Subcutaneous preadipocyte (primary cell): ENCODE measurements around the gene PRR4. TPM values are rescaled to one million over a fixed set of nuclear protein-coding genes. Genes with fewer than 3 reads are reported as not detected.

Experiments used
- small RNA-seq: library from RNA; depleted of rRNA; stranded (forward); fragments of <200 nt; gene quantifications from one replicate; pipeline ENCODE3, GENCODE V24; 2012
- total RNA-seq: library from RNA; depleted of rRNA; stranded (reverse); fragments of >200 nt; gene quantifications from 2 replicates; pipeline ENCODE4 v1.2.3, GENCODE V29; 2012

The PRR4 gene
- 2.2 and 3.9 TPM in 2 replicates for total RNA-seq

GRCh38 chr12:10849425-10849878 lies at the start of gene PRR4:
PRR4 (minus strand) TSS chr12:10849475; CDS start chr12:10849437, 38 bp downstream.

GRCh38 chr12:10884086-10884725 lies 34.9 kb upstream of the PRR4 start, which contains the start of gene PRH1:
PRH1 (minus strand) TSS chr12:10884255; CDS start chr12:10884217, 38 bp downstream.

GRCh38 chr12:10826258-10826657 lies 23.0 kb downstream of the PRR4 start, which contains the start of gene TAS2R10:
TAS2R10 (minus strand) TSS chr12:10826358; CDS start chr12:10826269, 89 bp downstream.

GRCh38 chr12:10810068-10810467 lies 39.2 kb downstream of the PRR4 start, which contains the start of gene TAS2R9:
TAS2R9 (minus strand) TSS chr12:10810168; CDS start chr12:10810075, 93 bp downstream.

DNA sequence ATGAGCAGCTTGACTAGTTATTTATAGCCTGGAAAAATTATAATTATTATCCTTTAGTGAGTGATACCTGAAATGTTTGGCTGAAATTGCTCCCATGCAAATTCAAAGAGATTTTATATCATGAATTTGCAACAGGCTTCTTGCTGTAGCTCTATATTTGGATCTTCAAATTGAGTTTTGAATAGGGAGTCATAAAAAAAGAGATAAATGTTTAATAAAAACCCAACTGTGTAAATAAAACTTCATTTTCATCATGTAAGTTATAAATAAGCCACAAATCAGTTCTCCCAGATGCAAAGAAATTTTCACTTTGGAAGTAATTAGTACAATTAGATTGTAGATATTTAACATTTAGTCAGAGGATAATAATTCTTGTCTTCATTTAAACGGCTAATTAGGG lies 42.1 kb downstream of the PRR4 start, which contains the start of gene TAS2R8:
TSS of gene TAS2R8 (minus strand) at position 101 of the 400 bp plus-strand sequence. CDS start 306 bp downstream, outside the sequence.

DNA sequence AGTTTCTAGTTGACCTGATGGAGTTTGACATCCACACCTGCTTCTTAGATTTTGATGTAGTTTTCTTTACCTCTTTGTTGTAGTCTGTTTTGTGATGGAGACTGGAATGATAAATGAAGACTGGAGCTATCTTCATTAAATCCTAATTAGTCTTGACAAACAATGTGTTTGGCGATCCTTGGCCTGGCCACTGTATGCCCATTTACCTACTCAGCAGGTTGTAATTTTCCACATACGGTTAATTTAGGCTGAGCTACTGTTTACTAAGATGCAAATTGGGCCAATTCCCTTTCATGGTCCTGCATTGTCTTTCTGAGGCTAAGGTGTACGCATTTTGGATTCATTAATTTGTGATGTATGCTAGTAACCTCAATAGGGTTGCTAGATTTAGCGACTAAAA lies 46.7 kb downstream of the PRR4 start, which contains the start of gene TAS2R7:
TSS of gene TAS2R7 (minus strand) at position 41 of the 400 bp plus-strand sequence. CDS start 57 bp downstream, outside the sequence.

Small RNA genes within 50 kb of the gene (small RNA-seq; reads per million reads assigned to genes)
- gene PRR4 = 0.19 reads per million

Other genes with a start within 250 kb of the PRR4 start
- 11.0 and 13.3 TPM in 2 replicates for gene MAGOHB, start 235.9 kb downstream of the PRR4 start, total RNA-seq
- gene STYK1, start 175.4 kb downstream of the PRR4 start, total RNA-seq = 0.59 TPM in 1 of 2 replicates, not detected in the other
- 165 and 196 TPM in 2 replicates for gene YBX3, start 126.2 kb downstream of the PRR4 start, total RNA-seq
- gene TAS2R7, start 46.8 kb downstream of the PRR4 start, total RNA-seq = not detected in 2 replicates
- under 0.01 TPM in 1 of 2 replicates, not detected in the other for gene TAS2R8, start 42.2 kb downstream of the PRR4 start, total RNA-seq
- gene TAS2R9, start 39.3 kb downstream of the PRR4 start, total RNA-seq = 0.20 TPM in 1 of 2 replicates, not detected in the other
- gene TAS2R10, start 23.1 kb downstream of the PRR4 start, total RNA-seq = 1.1 and 1.2 TPM in 2 replicates
- gene PRH1, start 34.8 kb upstream of the PRR4 start, total RNA-seq = 19.5 and 32.5 TPM in 2 replicates
- 1.8 and 2.2 TPM in 2 replicates for gene TAS2R13, start 60.1 kb upstream of the PRR4 start, total RNA-seq
- gene PRH2, start 79.8 kb upstream of the PRR4 start, total RNA-seq = not detected in 2 replicates
- 3.7 and 4.1 TPM in 2 replicates for gene TAS2R14, start 89.8 kb upstream of the PRR4 start, total RNA-seq
- gene TAS2R50, start 137.4 kb upstream of the PRR4 start, total RNA-seq = 2.6 and 3.7 TPM in 2 replicates
- gene TAS2R20, start 148.8 kb upstream of the PRR4 start, total RNA-seq = 2.6 and 4.3 TPM in 2 replicates
- 3.3 and 5.5 TPM in 2 replicates for gene TAS2R19, start 173.1 kb upstream of the PRR4 start, total RNA-seq
- 4.8 and 6.8 TPM in 2 replicates for gene TAS2R31, start 181.9 kb upstream of the PRR4 start, total RNA-seq
- 2.2 TPM in 2 replicates for gene TAS2R46, start 212.8 kb upstream of the PRR4 start, total RNA-seq
- gene TAS2R43, start 242.8 kb upstream of the PRR4 start, total RNA-seq = 1.1 and 3.9 TPM in 2 replicates